Trophoblast cell (in vitro differentiated cells and primary cell): Measurements from ENCODE around the gene FOCAD.

Source experiments
- DNase-seq, 2 donors: peaks; one replicate each; pipeline ENCODE4 v3.0.0-alpha.2; 2016
- H2AFZ ChIP-seq: 2 replicates; pipeline ENCODE4 v1.6.1; 2013; ENCODE audit warnings: low read length, moderate library complexity, mild to moderate bottlenecking; ENCODE audit not compliant: insufficient read depth, poor library complexity
- H2AK5ac ChIP-seq: 2 replicates; pipeline ENCODE4 v1.6.1; 2013; ENCODE audit warnings: mild to moderate bottlenecking, low read length
- H2BK120ac ChIP-seq: 2 replicates; pipeline ENCODE4 v1.6.1; 2013; ENCODE audit warnings: low read length, mild to moderate bottlenecking, moderate library complexity; ENCODE audit not compliant: insufficient read depth, poor library complexity
- H2BK12ac ChIP-seq: 2 replicates; pipeline ENCODE4 v1.6.1; 2013; ENCODE audit warnings: mild to moderate bottlenecking, low read length, moderate library complexity
- H2BK5ac ChIP-seq: 2 replicates; pipeline ENCODE4 v1.6.1; 2013; ENCODE audit warnings: low read length, low read depth, moderate library complexity, mild to moderate bottlenecking; ENCODE audit not compliant: poor library complexity
- H3K14ac ChIP-seq: 2 replicates; pipeline ENCODE4 v1.6.1; 2013; ENCODE audit warnings: mild to moderate bottlenecking, low read length
- H3K18ac ChIP-seq: 2 replicates; pipeline ENCODE4 v1.6.1; 2013; ENCODE audit warnings: mild to moderate bottlenecking, low read length
- H3K23ac ChIP-seq: 2 replicates; pipeline ENCODE4 v1.6.1; 2013; ENCODE audit warnings: low read length
- H3K27ac ChIP-seq: 2 replicates; pipeline ENCODE4 v1.5.1; 2013; ENCODE audit warnings: low read depth, mild to moderate bottlenecking, inconsistent platforms, low read length, moderate library complexity
- H3K27me3 ChIP-seq: 2 replicates; pipeline ENCODE4 v1.6.1; 2013; ENCODE audit warnings: inconsistent platforms, mild to moderate bottlenecking, low read length, moderate library complexity; ENCODE audit not compliant: insufficient read depth
- H3K36me3 ChIP-seq, 2 experiments: 1 replicate in 1 of 2; 2 replicates in 1 of 2; pipeline ENCODE4 v1.6.1; 2013; ENCODE audit warnings: low read length in 2 of 2, mild to moderate bottlenecking in 2 of 2, moderate library complexity in 1 of 2; ENCODE audit not compliant: insufficient read depth in 2 of 2, control insufficient read depth in 1 of 2
- H3K4ac ChIP-seq: 2 replicates; pipeline ENCODE4 v1.6.1; 2013; ENCODE audit warnings: low read depth, mild to moderate bottlenecking, low read length, moderate library complexity
- H3K4me1 ChIP-seq, 2 experiments: 1 replicate in 1 of 2; 2 replicates in 1 of 2; pipeline ENCODE4 v1.6.1; 2013; ENCODE audit warnings: low read length in 2 of 2, mild to moderate bottlenecking in 2 of 2, moderate library complexity in 1 of 2; ENCODE audit not compliant: insufficient read depth in 2 of 2, control insufficient read depth in 1 of 2
- H3K4me2 ChIP-seq: 2 replicates; pipeline ENCODE4 v1.6.1; 2013; ENCODE audit warnings: inconsistent platforms, mild to moderate bottlenecking, low read length, moderate library complexity
- H3K4me3 ChIP-seq: 2 replicates; pipeline ENCODE4 v1.5.1; 2013; ENCODE audit warnings: mild to moderate bottlenecking, low read depth, low read length, inconsistent platforms
- H3K79me1 ChIP-seq: one replicate; pipeline ENCODE4 v1.6.1; 2013; ENCODE audit warnings: low read length
- H3K79me2 ChIP-seq: 2 replicates; pipeline ENCODE4 v1.6.1; 2013; ENCODE audit warnings: low read length, mild to moderate bottlenecking; ENCODE audit not compliant: control insufficient read depth, insufficient read depth, poor library complexity
- H3K9ac ChIP-seq: 2 replicates; pipeline ENCODE4 v1.6.1; 2013; ENCODE audit warnings: mild to moderate bottlenecking, low read length
- H3K9me3 ChIP-seq: 2 replicates; pipeline ENCODE4 v1.6.1; 2013; ENCODE audit warnings: low read depth, mild to moderate bottlenecking, control low read depth, inconsistent platforms, low read length; ENCODE audit not compliant: insufficient read depth
- H4K12ac ChIP-seq: 2 replicates; pipeline ENCODE4 v1.6.1; 2013; ENCODE audit warnings: low read depth, mild to moderate bottlenecking, low read length, moderate library complexity
- H4K8ac ChIP-seq: 2 replicates; pipeline ENCODE4 v1.6.1; 2013; ENCODE audit warnings: low read depth, mild to moderate bottlenecking, low read length, moderate library complexity
- H4K91ac ChIP-seq: one replicate; pipeline ENCODE4 v1.6.1; 2013; ENCODE audit warnings: low read depth, mild to moderate bottlenecking, low read length, moderate library complexity
- WGBS: extraction: QIAGEN DNeasy Blood & Tissue Kit; methylation state at CpG from one replicate; pipeline ENCODE4 v1.1.7; 2013; ENCODE audit warnings: missing lambda C conversion rate; ENCODE audit not compliant: insufficient read length, insufficient coverage; ENCODE audit errors: extremely low coverage; 5-methylcytosine and 5-hydroxymethylcytosine counted together

Gene FOCAD

DNA sequence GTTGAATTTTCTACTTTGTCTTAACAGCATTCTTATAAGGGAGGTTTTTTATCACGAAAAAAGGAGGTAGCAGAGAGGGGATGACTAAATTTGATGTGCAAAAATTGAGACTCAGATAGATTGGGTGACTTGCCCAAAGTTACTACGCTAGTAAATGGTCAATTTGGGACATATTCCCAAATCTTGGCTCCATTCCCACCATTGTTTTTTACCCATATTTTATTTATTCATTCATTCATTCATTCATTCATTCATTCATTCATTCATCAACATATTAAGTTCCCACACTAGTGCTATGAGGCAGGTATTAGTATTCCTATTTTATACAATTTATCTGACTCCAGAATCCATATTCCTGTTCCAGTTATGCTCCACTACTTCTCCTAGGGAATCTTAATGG is 261.8 kb downstream of the FOCAD start:
- Histone ChIP-seq H2BK5ac (no peak overlapping the region), H4K12ac (no peak overlapping the region), H2BK12ac (no peak overlapping the region), H3K79me2 (no peaks in the 10 kb centered on the region), H2BK120ac (no peak overlapping the region), H3K9me3 (no peaks in the 10 kb centered on the region), H4K91ac (no peak overlapping the region), H3K27ac (no peak overlapping the region), H3K4ac (no peak overlapping the region), H4K8ac (no peak overlapping the region), H3K4me1 (no peaks in the 10 kb centered on the region), H3K14ac (no peak overlapping the region), H2AK5ac (no peak overlapping the region), H3K23ac (no peak overlapping the region), H3K36me3 (no peaks in the 10 kb centered on the region), H3K18ac (no peak overlapping the region), H3K9ac (no peak overlapping the region), H3K4me2 (no peak overlapping the region), H3K79me1 (no peaks in the 10 kb centered on the region), H3K27me3 (no peaks in the 10 kb centered on the region), H2AFZ (no peak overlapping the region), H3K4me3 (no peak overlapping the region)
- DNase-seq = no peak
- WGBS = no CpG with 5 or more reads among the region's 2 CpGs

DNA sequence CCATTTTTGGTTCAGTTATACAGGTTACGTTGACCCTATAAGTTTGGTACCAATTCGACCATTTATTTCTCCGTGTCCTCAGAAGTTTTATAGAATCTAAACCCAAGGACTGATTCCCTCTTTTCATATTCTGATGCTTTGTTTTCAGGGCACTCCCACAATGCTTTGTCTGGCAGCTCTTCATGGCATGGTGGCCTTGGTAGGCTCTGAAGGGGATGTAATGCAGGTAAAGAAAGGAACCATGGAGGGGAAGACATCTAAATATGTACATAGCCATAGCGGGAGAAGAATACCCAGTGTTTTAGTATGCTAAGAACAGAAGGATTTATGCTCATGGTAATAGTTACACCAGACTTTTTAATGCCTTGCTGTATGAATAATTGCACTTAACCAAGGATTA is 264.6 kb downstream of the FOCAD start:
- H3K9me3 ChIP-seq = no peaks in the 10 kb centered on the region
- no peak overlapping the region for H2BK120ac ChIP-seq
- no peak overlapping the region for H3K23ac ChIP-seq
- peaks cover 0 to 5% of the 10 kb centered on the region in 2 experiments for H3K36me3 ChIP-seq
- no peak overlapping the region for H2AFZ ChIP-seq
- no peak overlapping the region for H3K9ac ChIP-seq
- no peak overlapping the region for H4K91ac ChIP-seq
- no peak overlapping the region for H3K4me2 ChIP-seq
- no peak overlapping the region for H3K4ac ChIP-seq
- no peak overlapping the region for H3K18ac ChIP-seq
- no peak overlapping the region for H4K12ac ChIP-seq
- H2BK5ac ChIP-seq = no peak overlapping the region
- H3K4me1 ChIP-seq = no peaks in the 10 kb centered on the region
- no peak overlapping the region for H3K27ac ChIP-seq
- H3K4me3 ChIP-seq = no peak overlapping the region
- no peaks in the 10 kb centered on the region for H3K27me3 ChIP-seq
- H2BK12ac ChIP-seq = no peak overlapping the region
- no peak for DNase-seq
- H3K79me1 ChIP-seq = no peaks in the 10 kb centered on the region
- no CpG with 5 or more reads among the region's 4 CpGs for WGBS
- H2AK5ac ChIP-seq = no peak overlapping the region
- no peak overlapping the region for H4K8ac ChIP-seq
- H3K79me2 ChIP-seq = no peaks in the 10 kb centered on the region
- H3K14ac ChIP-seq = no peak overlapping the region

DNA sequence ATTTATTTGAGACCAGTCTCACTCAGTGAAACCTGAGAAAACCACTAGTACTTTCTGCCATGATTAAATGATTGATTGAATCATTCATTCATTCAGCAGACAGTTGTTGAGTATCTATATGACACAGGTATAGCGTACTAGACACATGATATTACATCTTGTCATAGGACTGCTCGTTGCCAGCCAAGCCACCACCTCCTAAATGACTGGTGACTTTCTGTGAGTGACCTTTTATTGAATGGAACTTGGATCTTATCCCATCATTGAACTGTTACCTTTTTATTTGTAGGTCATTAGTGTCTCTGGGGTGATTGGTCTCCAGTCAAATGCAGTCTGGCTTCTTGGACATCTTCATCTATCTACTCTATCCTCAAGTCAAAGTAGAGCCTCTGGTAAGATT is 266.6 kb downstream of the FOCAD start:
- Histone ChIP-seq H2BK120ac (no peak overlapping the region), H3K27ac (no peak overlapping the region), H3K9ac (no peak overlapping the region), H4K12ac (no peak overlapping the region), H3K4me3 (no peak overlapping the region), H3K79me2 (no peaks in the 10 kb centered on the region), H2BK5ac (no peak overlapping the region), H2AFZ (no peak overlapping the region), H3K9me3 (no peaks in the 10 kb centered on the region), H3K79me1 (no peaks in the 10 kb centered on the region), H3K4me2 (no peak overlapping the region), H2AK5ac (no peak overlapping the region), H3K23ac (no peak overlapping the region), H3K36me3 (peaks cover 1 to 5% of the 10 kb centered on the region in 2 experiments), H3K14ac (no peak overlapping the region), H4K8ac (no peak overlapping the region), H3K4me1 (no peaks in the 10 kb centered on the region), H3K18ac (no peak overlapping the region), H4K91ac (no peak overlapping the region), H3K27me3 (no peaks in the 10 kb centered on the region), H2BK12ac (no peak overlapping the region), H3K4ac (no peak overlapping the region)
- no peak for DNase-seq
- no CpG with 5 or more reads among the region's 2 CpGs for WGBS

DNA sequence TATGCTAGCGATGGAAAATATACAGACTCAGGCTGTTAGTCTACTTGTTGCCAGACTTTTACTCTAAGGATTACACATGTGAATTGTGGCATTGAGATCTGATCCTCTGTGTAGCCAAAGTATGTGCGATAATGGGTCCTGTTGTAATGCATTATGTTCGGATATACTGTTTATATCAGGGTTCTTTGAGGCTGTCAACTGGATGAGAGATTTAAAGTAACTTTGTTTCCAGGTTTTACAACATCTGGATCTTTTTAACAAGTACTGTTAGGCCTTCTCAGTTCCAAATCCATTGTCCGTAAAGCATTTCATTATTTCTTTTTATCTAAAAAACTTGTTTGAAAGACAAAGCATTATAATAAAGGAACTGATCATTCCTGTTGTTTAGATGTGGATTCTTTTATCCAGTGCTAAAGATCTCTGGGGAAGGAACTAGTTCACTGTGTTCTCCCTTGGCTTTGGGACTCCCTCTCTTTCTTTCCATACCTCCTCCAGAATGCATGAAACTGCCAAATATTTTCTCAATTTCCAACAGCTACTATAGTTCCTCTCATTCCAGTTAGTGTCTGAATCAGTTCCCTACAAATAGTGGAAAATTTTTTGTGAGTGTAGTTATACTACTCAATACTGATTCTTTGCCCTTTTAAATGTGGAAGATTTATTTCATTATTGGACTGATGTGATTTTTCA is 278.6 kb downstream of the FOCAD start:
- Histone ChIP-seq H3K79me2 (no peaks in the 10 kb centered on the region), H3K18ac (no peak overlapping the region), H2BK5ac (no peak overlapping the region), H3K9me3 (no peaks in the 10 kb centered on the region), H2AK5ac (no peak overlapping the region), H3K4me2 (no peak overlapping the region), H3K4me3 (no peak overlapping the region), H3K36me3 (no peaks in the 10 kb centered on the region), H3K4ac (no peak overlapping the region), H2AFZ (no peak overlapping the region), H3K79me1 (no peaks in the 10 kb centered on the region), H4K8ac (no peak overlapping the region), H2BK12ac (no peak overlapping the region), H4K12ac (no peak overlapping the region), H2BK120ac (no peak overlapping the region), H3K27ac (no peak overlapping the region), H3K14ac (no peak overlapping the region), H3K9ac (no peak overlapping the region), H4K91ac (no peak overlapping the region), H3K23ac (no peak overlapping the region), H3K27me3 (no peaks in the 10 kb centered on the region), H3K4me1 (no peaks in the 10 kb centered on the region)
- no peak for DNase-seq
- WGBS = no CpG with 5 or more reads among the region's 4 CpGs
